IMR-90 (cell line): ENCODE data around the gene TBC1D3L. TPM values are rescaled to one million over a fixed set of nuclear protein-coding genes. Genes with fewer than 3 reads are reported as not detected.

Experiments
- microRNA-seq, 2 experiments: library from miRNA; stranded (forward) in 1 of 2; unstranded in 1 of 2; fragments of 10-50 nt in 1 of 2; fragments of <30 nt in 1 of 2; gene quantifications in 1 of 2; microRNA quantifications in 1 of 2; one replicate each; pipeline versions ENCODE3 to v1.1.0; 2013 to 2020; ENCODE audit not compliant: insufficient read depth in 1 of 2, insufficient read length in 1 of 2, unreplicated experiment in 1 of 2
- polyA plus RNA-seq, 3 experiments: library from polyadenylated mRNA; depleted of rRNA; stranded (reverse); fragments of >200 nt; gene quantifications; 2 replicates each; pipeline ENCODE4 v1.2.3, GENCODE V29; 2012; ENCODE audit warnings: low replicate concordance in 1 of 3
- small RNA-seq, 5 experiments: library from RNA; depleted of rRNA; stranded (forward); fragments of <200 nt; gene quantifications; one replicate each; pipeline ENCODE3, GENCODE V24; 2012
- total RNA-seq: library from RNA; depleted of rRNA; stranded (reverse); fragments of >200 nt; gene quantifications from 2 replicates; pipeline ENCODE4 v1.2.3, GENCODE V29; 2012; rRNA removed

The TBC1D3L gene
- total and polyA plus RNA-seq, 2 of the 4 experiments (the other 2 are of a cell fraction): 0.36 to 6.2 TPM

Small RNA genes lying within 50 kb of the gene (microRNA-seq; reads per million reads assigned to microRNA genes)
- not detected for gene RF00001 (ENCODE audit: insufficient read depth, insufficient read length)

Small RNA genes lying within 50 kb of the gene (small RNA-seq; reads per million reads assigned to genes)
- gene RF00001: 0 reads per million in 5 experiments

Other genes starting within 250 kb of the TBC1D3L start
- gene HNF1B, start 244.0 kb downstream of the TBC1D3L start, total RNA-seq: not detected in 2 replicates
- gene HNF1B, start 244.0 kb downstream of the TBC1D3L start, polyA plus RNA-seq (2012; rRNA removed): not detected in 2 replicates
- not detected in 2 replicates for gene TBC1D3K, start 64.6 kb downstream of the TBC1D3L start, total RNA-seq
- gene TBC1D3K, start 64.6 kb downstream of the TBC1D3L start, polyA plus RNA-seq (2012; rRNA removed): not detected in 2 replicates
- gene TBC1D3D, start 14.9 kb upstream of the TBC1D3L start, total RNA-seq: not detected in 2 replicates
- gene TBC1D3D, start 14.9 kb upstream of the TBC1D3L start, polyA plus RNA-seq (2012; rRNA removed): 0.09 TPM in 1 of 2 replicates, not detected in the other
- gene TBC1D3C, start 79.6 kb upstream of the TBC1D3L start, total RNA-seq: not detected in 2 replicates
- gene TBC1D3C, start 79.6 kb upstream of the TBC1D3L start, polyA plus RNA-seq (2012; rRNA removed): 0.04 TPM in 1 of 2 replicates, not detected in the other
- gene TBC1D3E, start 138.9 kb upstream of the TBC1D3L start, total RNA-seq: not detected in 2 replicates
- gene TBC1D3E, start 138.9 kb upstream of the TBC1D3L start, polyA plus RNA-seq (2012; rRNA removed): not detected in 2 replicates
- not detected in 2 replicates for gene TBC1D3, start 203.5 kb upstream of the TBC1D3L start, total RNA-seq
- gene TBC1D3, start 203.5 kb upstream of the TBC1D3L start, polyA plus RNA-seq (2012; rRNA removed): not detected in 2 replicates